Right hindlimb (tissue), 1 donor: Measurements from ENCODE around the gene MINAR1.

ENCODE experiments used
- DNase-seq: peaks from one replicate; pipeline ENCODE4 v3.0.0-alpha.2; 2018

The MINAR1 gene

GRCh38 chr15:79433276-79433990 lies 1.3 kb downstream of the MINAR1 start:
- DNase-seq: no peak

GRCh38 chr15:79434361-79434760 lies 2.2 kb downstream of the MINAR1 start:
- no peak for DNase-seq

GRCh38 chr15:79436037-79436780 lies 4.1 kb downstream of the MINAR1 start:
- DNase-seq: no peak

- no peak for DNase-seq
Observed at GRCh38 chr15:79437275-79438000, 5.3 kb downstream of the MINAR1 start.

GRCh38 chr15:79439236-79439635 lies 7.1 kb downstream of the MINAR1 start:
- no peak for DNase-seq

GRCh38 chr15:79440355-79440908 lies 8.3 kb downstream of the MINAR1 start:
- no peak for DNase-seq

GRCh38 chr15:79442911-79443310 lies 10.8 kb downstream of the MINAR1 start:
- no peak for DNase-seq

- no peak for DNase-seq
Observed at GRCh38 chr15:79447060-79447459, 14.9 kb downstream of the MINAR1 start.

- DNase-seq: no peak
Observed at GRCh38 chr15:79450648-79451047, 18.5 kb downstream of the MINAR1 start.

GRCh38 chr15:79451361-79451999 lies 19.3 kb downstream of the MINAR1 start:
- DNase-seq: no peak

- no peak for DNase-seq
Observed at GRCh38 chr15:79452244-79453051, 20.3 kb downstream of the MINAR1 start.

GRCh38 chr15:79453446-79453845 lies 21.3 kb downstream of the MINAR1 start:
- DNase-seq: no peak

- DNase-seq: no peak
Observed at GRCh38 chr15:79454063-79454462, 21.9 kb downstream of the MINAR1 start.

GRCh38 chr15:79455361-79455760 lies 23.2 kb downstream of the MINAR1 start:
- DNase-seq: no peak

GRCh38 chr15:79455943-79456342 lies 23.8 kb downstream of the MINAR1 start:
- DNase-seq: no peak

GRCh38 chr15:79458491-79458890 lies 26.4 kb downstream of the MINAR1 start:
- no peak for DNase-seq

GRCh38 chr15:79459666-79460065 lies 27.5 kb downstream of the MINAR1 start:
- DNase-seq: no peak

GRCh38 chr15:79463043-79463780 lies 31.1 kb downstream of the MINAR1 start:
- no peak for DNase-seq

GRCh38 chr15:79463781-79464270 lies 31.7 kb downstream of the MINAR1 start:
- no peak for DNase-seq

GRCh38 chr15:79466488-79466887 lies 34.4 kb downstream of the MINAR1 start:
- no peak for DNase-seq
